Testis (tissue), 3 donors: ENCODE results near the gene SYMPK. TPM values are rescaled to one million over a fixed set of nuclear protein-coding genes. Genes with fewer than 3 reads are reported as not detected.
"Not testable (repeated sequence)": the region's sequence is repeated elsewhere in the genome, so short reads cannot be mapped to it uniquely, and the experiment has no call there.

Source experiments
- DNase-seq: peaks from one replicate; pipeline ENCODE4 v3.0.0-alpha.2; 2019
- H3K27ac ChIP-seq, 2 donors: fragments of 200-600 bp; sonication (generic); one replicate each; pipeline ENCODE4 v1.5.1; 2019
- H3K27me3 ChIP-seq: fragments of 200-600 bp; sonication (generic); one replicate; pipeline ENCODE4 v1.5.1; 2019
- H3K36me3 ChIP-seq: fragments of 200-600 bp; sonication (generic); one replicate; pipeline ENCODE4 v1.5.1; 2017; ENCODE audit warnings: low read depth; ENCODE audit errors: missing control alignments
- H3K4me1 ChIP-seq: fragments of 200-600 bp; sonication (generic); one replicate; pipeline ENCODE4 v1.5.1; 2019
- H3K4me3 ChIP-seq, 2 donors: fragments of 200-600 bp; sonication (generic); one replicate each; pipeline ENCODE4 v1.5.1; 2017 to 2019
- H3K9me3 ChIP-seq: fragments of 200-600 bp; sonication (generic); one replicate; pipeline ENCODE4 v1.5.1; 2017
- POLR2A ChIP-seq: fragments of 450-650 bp; IDR thresholded peaks from one replicate; pipeline ENCODE4 v1.6.1; 2017; ENCODE audit warnings: antibody characterized with exemption, mild to moderate bottlenecking, moderate library complexity
- WGBS, 2 donors: methylation state at CpG; one replicate each; pipeline ENCODE4 v1.1.5; 2018; 5-methylcytosine and 5-hydroxymethylcytosine counted together
- intact Hi-C: fragments of 100-400 bp; cut with DNase I; formaldehyde crosslinking; loops from one replicate; pipeline ENCODE4 v1.15.1; 2023; ENCODE audit warnings: low total_unique reads
- polyA plus RNA-seq: library from polyadenylated mRNA; stranded (reverse); fragments of 350-450 nt; fragmentation: Illumina TruSeq; extraction: RNeasy Lipid Tissue Mini Kit (QIAGEN cat#74804); gene quantifications from one replicate; pipeline ENCODE4 v1.2.3, GENCODE V29; 2014; ENCODE audit warnings: low read depth, low replicate concordance; ENCODE audit not compliant: insufficient read depth
- total RNA-seq, 2 donors: library from RNA; depleted of rRNA; stranded (reverse); fragments of >200 nt; gene quantifications; one replicate each; pipeline ENCODE4 v1.2.3, GENCODE V29; 2016
- TF ChIP-seq, protein P1 (sequence below), 3 experiments: fragments of 450-650 bp in 2 of 3; fragments of 200-600 bp in 1 of 3; sonication (generic) in 1 of 3; IDR thresholded peaks; one replicate each; pipeline ENCODE4 v1.5.1; 2016 to 2019; ENCODE audit warnings: antibody characterized with exemption in 3 of 3, mild to moderate bottlenecking in 2 of 3, moderate library complexity in 1 of 3

Gene SYMPK
- total and polyA plus RNA-seq, 3 donors from 2014 or later: 123 to 195 (median 142) TPM

DNA sequence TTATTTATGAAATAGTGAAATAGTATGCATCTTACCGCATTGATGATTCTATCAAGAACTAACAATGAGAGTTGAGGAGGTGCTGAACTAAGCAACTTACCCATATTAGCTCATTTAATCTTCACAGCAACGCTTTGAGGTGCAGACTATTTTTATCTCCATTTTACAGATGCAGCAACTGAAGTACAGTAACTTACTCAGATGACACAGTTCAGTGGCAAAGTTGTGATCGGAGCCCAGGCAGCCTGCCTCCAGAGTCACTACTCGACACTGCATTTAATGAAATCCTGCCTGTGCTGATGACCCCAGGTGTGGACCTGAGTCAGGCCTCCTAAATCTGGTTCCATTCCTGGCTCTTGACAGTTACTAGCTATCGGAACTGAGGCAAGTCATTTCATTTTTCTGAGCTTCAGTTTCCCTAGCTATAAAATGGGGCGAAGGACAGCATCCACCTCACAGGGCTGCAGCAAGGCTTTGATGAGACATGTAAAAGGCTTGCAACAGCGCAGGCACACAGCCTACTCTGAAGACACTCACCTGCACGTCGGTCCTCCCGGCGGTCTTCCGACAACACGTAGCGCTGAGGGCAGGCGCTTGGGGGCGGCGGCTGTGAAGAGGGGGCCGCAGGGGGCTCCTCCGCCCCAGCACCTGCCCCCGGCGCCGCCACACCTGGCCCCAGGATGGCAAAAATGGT, 37.9 kb upstream of the SYMPK start:
- H3K9me3 ChIP-seq: no peaks in the 10 kb centered on the region
- 38 to 55% methylated on average over 14 to 18 of the region's 22 CpGs for WGBS, 2 donors
- H3K36me3 ChIP-seq: no peaks in the 10 kb centered on the region
- H3K4me3 ChIP-seq: peak overlapping the region; percentile 67 to 82
- DNase-seq: no peak
- intact Hi-C loops: no loop called here
- TF ChIP-seq, protein P1, sequence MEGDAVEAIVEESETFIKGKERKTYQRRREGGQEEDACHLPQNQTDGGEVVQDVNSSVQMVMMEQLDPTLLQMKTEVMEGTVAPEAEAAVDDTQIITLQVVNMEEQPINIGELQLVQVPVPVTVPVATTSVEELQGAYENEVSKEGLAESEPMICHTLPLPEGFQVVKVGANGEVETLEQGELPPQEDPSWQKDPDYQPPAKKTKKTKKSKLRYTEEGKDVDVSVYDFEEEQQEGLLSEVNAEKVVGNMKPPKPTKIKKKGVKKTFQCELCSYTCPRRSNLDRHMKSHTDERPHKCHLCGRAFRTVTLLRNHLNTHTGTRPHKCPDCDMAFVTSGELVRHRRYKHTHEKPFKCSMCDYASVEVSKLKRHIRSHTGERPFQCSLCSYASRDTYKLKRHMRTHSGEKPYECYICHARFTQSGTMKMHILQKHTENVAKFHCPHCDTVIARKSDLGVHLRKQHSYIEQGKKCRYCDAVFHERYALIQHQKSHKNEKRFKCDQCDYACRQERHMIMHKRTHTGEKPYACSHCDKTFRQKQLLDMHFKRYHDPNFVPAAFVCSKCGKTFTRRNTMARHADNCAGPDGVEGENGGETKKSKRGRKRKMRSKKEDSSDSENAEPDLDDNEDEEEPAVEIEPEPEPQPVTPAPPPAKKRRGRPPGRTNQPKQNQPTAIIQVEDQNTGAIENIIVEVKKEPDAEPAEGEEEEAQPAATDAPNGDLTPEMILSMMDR (IDR thresholded peaks at IDR 0.05): no peak
- no peak for TF ChIP-seq POLR2A
- no peaks in the 10 kb centered on the region for H3K27me3 ChIP-seq
- H3K27ac ChIP-seq: no peak overlapping the region
- H3K4me1 ChIP-seq: peaks cover 14% of the 10 kb centered on the region

DNA sequence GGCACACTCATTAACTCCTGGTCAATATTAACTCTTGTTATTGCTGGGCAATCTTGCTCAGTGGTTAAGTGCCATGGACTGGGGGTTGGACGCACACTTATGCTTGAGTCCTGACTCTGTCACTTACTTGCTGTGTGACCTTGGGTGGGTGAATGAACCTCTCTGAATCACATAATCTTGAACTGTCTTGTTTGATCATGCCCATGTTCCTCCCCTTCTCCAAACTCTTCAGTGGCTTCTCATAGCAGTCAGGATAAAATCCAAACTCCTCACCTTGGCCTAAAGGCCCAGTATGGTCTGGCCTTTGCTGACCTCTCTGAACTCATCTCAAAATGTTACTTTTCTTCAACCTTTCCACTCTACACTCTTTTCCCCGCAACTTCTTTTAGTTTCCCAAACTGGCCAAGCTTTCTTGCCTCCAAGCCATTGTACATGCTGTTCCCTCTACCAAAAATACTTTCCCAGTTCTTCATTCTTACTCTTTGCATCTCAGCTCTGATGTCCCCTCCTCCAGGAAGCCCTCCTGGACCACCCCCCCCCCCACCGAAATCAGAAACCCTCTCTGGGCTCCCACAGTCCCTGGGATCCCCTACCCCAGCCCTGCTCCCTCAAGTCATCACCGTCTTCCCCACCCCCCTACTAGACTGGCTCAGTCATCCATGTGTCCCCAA, 37.1 kb upstream of the SYMPK start:
- TF ChIP-seq, protein P1 (IDR thresholded peaks at IDR 0.05): no peak
- TF ChIP-seq POLR2A: no peak
- no peaks in the 10 kb centered on the region for H3K27me3 ChIP-seq

DNA sequence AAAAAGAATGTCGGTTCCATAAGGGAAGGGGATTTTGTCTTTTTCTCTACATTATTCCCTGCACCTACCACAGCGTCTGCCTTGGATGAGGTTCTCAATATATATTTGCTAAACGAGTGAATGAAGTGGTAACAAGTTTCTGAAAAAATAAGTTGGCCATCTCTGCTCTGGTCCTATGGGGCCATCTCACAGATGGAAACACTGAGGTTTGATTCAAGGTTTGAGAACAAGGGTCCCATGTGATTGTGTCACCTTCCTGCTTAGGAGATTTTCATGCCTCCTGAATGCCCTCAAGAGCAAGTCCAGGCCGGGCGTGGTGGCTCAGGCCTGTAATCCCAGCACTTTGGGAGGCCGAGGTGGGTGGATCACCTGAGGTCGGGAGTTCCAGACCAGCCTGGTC, 36.3 kb upstream of the SYMPK start:
- Histone ChIP-seq H3K4me1 (peaks cover 14% of the 10 kb centered on the region), H3K9me3 (no peaks in the 10 kb centered on the region), H3K27me3 (no peaks in the 10 kb centered on the region), H3K27ac (no peak overlapping the region), H3K36me3 (no peaks in the 10 kb centered on the region), H3K4me3 (no peak overlapping the region)
- intact Hi-C loops: no loop called here
- TF ChIP-seq, protein P1 (IDR thresholded peaks at IDR 0.05): no peak
- no peak for TF ChIP-seq POLR2A
- WGBS, 2 donors: 94 to 97% methylated on average over 6 to 7 of the region's 7 CpGs
- DNase-seq: no peak

More for the DNA sequence above, 37.1 kb upstream of the SYMPK start:
- no peak for DNase-seq
- intact Hi-C loops: no loop called here
- H3K9me3 ChIP-seq: no peaks in the 10 kb centered on the region
- no peaks in the 10 kb centered on the region for H3K36me3 ChIP-seq
- WGBS, 2 donors: 74 to 84% methylated on average over 4 of the region's 4 CpGs
- no peak overlapping the region for H3K27ac ChIP-seq
- no peak overlapping the region for H3K4me3 ChIP-seq
- peaks cover 14% of the 10 kb centered on the region for H3K4me1 ChIP-seq

DNA sequence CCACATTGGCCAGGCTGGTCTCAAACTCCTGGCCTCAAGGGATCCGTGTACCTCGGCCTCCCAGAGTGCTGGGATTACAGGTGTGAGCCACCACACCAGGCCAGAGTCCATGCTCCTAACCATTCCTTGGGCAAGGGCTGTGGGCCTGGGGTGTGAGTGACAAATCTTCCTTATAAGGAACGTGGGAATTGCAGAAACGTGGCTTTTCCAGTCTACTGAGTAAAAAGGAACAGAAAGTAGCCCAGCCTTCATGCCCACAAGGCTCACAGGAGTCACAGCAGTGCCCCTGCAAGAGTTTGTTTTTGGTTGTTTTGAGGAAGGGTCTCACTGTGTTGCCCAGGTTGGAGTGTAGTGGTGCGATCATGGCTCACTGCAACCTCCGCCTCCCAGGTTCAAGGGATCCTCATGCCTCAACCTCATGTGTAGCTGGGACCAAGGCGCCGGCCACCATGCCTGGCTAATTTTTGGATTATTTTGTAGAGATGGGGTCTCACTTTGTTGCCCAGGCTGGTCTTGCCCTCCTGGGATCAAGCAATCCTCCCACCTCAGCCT, 34.4 kb upstream of the SYMPK start:
- H3K4me1 ChIP-seq: peaks cover 12% of the 10 kb centered on the region
- H3K27ac ChIP-seq: no peak overlapping the region
- no peaks in the 10 kb centered on the region for H3K9me3 ChIP-seq
- intact Hi-C loops: no loop called here
- H3K4me3 ChIP-seq: no peak overlapping the region
- H3K27me3 ChIP-seq: no peaks in the 10 kb centered on the region
- TF ChIP-seq, protein P1 (IDR thresholded peaks at IDR 0.05): no peak
- no peak for TF ChIP-seq POLR2A
- no peaks in the 10 kb centered on the region for H3K36me3 ChIP-seq
- DNase-seq: no peak
- WGBS, 2 donors: 92 to 97% methylated on average over 8 of the region's 8 CpGs

DNA sequence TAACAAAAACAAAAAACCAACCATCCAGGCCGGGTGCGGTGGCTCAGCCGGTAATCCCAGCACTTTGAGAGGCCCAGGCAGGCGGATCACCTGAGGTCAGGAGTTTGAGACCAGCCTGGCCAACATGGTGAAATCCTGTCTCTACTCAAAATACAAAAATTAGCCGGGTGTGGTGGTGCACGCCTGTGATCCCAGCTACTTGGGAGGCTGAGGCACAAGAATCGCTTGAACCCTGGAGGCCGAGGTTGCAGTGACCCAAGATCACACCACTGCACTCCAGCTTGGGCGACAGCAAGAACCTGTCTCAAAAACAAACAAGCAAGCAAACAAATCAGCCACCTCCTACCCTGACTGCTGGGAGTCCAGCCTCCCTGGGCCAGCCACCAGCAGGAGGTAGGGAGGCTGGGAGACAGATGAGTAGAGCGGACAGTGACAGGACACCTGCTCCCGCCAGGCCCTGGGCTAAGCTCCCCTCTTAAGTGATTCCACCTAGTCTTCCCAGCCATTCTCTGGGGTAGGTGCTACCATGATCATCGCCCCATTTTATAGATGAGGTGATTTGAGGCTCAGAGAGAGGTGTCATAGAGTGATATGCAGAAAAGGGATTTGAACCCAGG, 33.1 kb upstream of the SYMPK start:
- H3K27ac ChIP-seq: peak overlapping the region; percentile 11 to 36
- DNase-seq, intact Hi-C loops, H3K4me1 ChIP-seq, H3K9me3 ChIP-seq, H3K27me3 ChIP-seq, H3K36me3 ChIP-seq, H3K4me3 ChIP-seq: not testable (repeated sequence)
- 78 to 86% methylated on average over 8 to 12 of the region's 12 CpGs for WGBS, 2 donors
